Measurements from ENCODE around the gene SAG.
"Not testable (repeated sequence)": the region's sequence is repeated elsewhere in the genome, so short reads cannot be mapped to it uniquely, and the experiment has no call there.

The SAG gene

GRCh38 chr2:233372855-233373254 is 65.2 kb downstream of the SAG start:
- no peak overlapping the region for H3K4me3 ChIP-seq (ENCODE audit: low read depth, low read length)
- no peak for DNase-seq (ENCODE audit: low read depth)
- no peak for TF ChIP-seq CTCF (conservative IDR thresholded peaks at IDR 0.05; ENCODE audit: low read depth, low read length)

- TF ChIP-seq CTCF (conservative IDR thresholded peaks at IDR 0.05; ENCODE audit: low read depth, low read length): no peak
- DNase-seq (ENCODE audit: low read depth): peak; percentile 90
- no peak overlapping the region for H3K4me3 ChIP-seq (ENCODE audit: low read depth, low read length)
Measured at GRCh38 chr2:233373316-233373715, 65.7 kb downstream of the SAG start.

- H3K4me3 ChIP-seq (ENCODE audit: low read depth, low read length); DNase-seq (ENCODE audit: low read depth): not testable (repeated sequence)
Measured at GRCh38 chr2:233374776-233375175, 67.2 kb downstream of the SAG start.

- DNase-seq (ENCODE audit: low read depth): no peak
- no peak for TF ChIP-seq CTCF (conservative IDR thresholded peaks at IDR 0.05; ENCODE audit: low read depth, low read length)
- H3K4me3 ChIP-seq (ENCODE audit: low read depth, low read length): no peak overlapping the region
Measured at GRCh38 chr2:233375490-233376314, 68.1 kb downstream of the SAG start.

GRCh38 chr2:233379034-233379433 is 71.4 kb downstream of the SAG start:
- no peak for TF ChIP-seq CTCF (conservative IDR thresholded peaks at IDR 0.05; ENCODE audit: low read depth, low read length)
- no peak for DNase-seq (ENCODE audit: low read depth)
- H3K4me3 ChIP-seq (ENCODE audit: low read depth, low read length): no peak overlapping the region

- TF ChIP-seq CTCF (conservative IDR thresholded peaks at IDR 0.05; ENCODE audit: low read depth, low read length): no peak
- DNase-seq (ENCODE audit: low read depth): no peak
Measured at GRCh38 chr2:233379441-233379840, 71.8 kb downstream of the SAG start.

GRCh38 chr2:233380132-233380895 is 72.7 kb downstream of the SAG start:
- DNase-seq (ENCODE audit: low read depth): peak; percentile 38
- no peak overlapping the region for H3K4me3 ChIP-seq (ENCODE audit: low read depth, low read length)
- TF ChIP-seq CTCF (conservative IDR thresholded peaks at IDR 0.05; ENCODE audit: low read depth, low read length): no peak

More at GRCh38 chr2:233379441-233379840, 71.8 kb downstream of the SAG start:
- H3K4me3 ChIP-seq (ENCODE audit: low read depth, low read length): no peak overlapping the region

Measured in choroid plexus epithelial cell (primary cell).